H1 (cell line): ENCODE data around the gene VRK2.

ENCODE experiments used
- EZH2 ChIP-seq: fragments of 200-600 bp; sonication (generic); IDR thresholded peaks from 2 replicates; pipeline ENCODE4 v1.7.1; 2012; ENCODE audit warnings: low read depth, mild to moderate bottlenecking, moderate library complexity, low read length, inconsistent platforms; ENCODE audit not compliant: severe bottlenecking
- FOSL1 ChIP-seq: IDR thresholded peaks from 2 replicates; pipeline ENCODE4 v1.6.1; 2011; ENCODE audit warnings: mild to moderate bottlenecking, low read depth, low read length, moderate library complexity; ENCODE audit not compliant: insufficient read depth
- POLR2A ChIP-seq, 2 experiments: IDR thresholded peaks; 1 replicate in 1 of 2; 2 replicates in 1 of 2; pipeline ENCODE4 v1.6.1; 2011; ENCODE audit warnings: low read depth in 2 of 2, low read length in 2 of 2, mild to moderate bottlenecking in 2 of 2; ENCODE audit errors: control extremely low read depth in 1 of 2
- POLR2AphosphoS5 ChIP-seq: IDR thresholded peaks from 2 replicates; pipeline ENCODE4 v1.6.1; 2011; ENCODE audit warnings: low read depth, low read length
- POU5F1 ChIP-seq: IDR thresholded peaks from 2 replicates; pipeline ENCODE4 v1.6.1; 2011; ENCODE audit warnings: low read depth, mild to moderate bottlenecking, low read length, moderate library complexity
- RFX5 ChIP-seq: IDR thresholded peaks from 2 replicates; pipeline ENCODE4 v1.6.1; 2011; ENCODE audit warnings: low read depth, low read length, improper control_type of control experiment, borderline replicate concordance
- TF ChIP-seq, protein P1 (sequence below), 3 experiments: IDR thresholded peaks; 1 replicate in 2 of 3; 2 replicates in 1 of 3; pipeline versions ENCODE4 v1.5.1 to v1.6.1; 2011; ENCODE audit warnings: low read length in 3 of 3, mild to moderate bottlenecking in 3 of 3, inconsistent platforms in 2 of 3, low read depth in 1 of 3, moderate library complexity in 1 of 3; ENCODE audit not compliant: insufficient read depth in 1 of 3; ENCODE audit errors: control extremely low read depth in 1 of 3
- TF ChIP-seq, protein P2 (sequence below): IDR thresholded peaks from 2 replicates; pipeline ENCODE4 v1.6.1; 2012; ENCODE audit warnings: low read length, inconsistent platforms
- TF ChIP-seq, protein P3 (sequence below): IDR thresholded peaks from 2 replicates; pipeline ENCODE4 v1.6.1; 2011; ENCODE audit warnings: low read length, improper control_type of control experiment

DNA sequence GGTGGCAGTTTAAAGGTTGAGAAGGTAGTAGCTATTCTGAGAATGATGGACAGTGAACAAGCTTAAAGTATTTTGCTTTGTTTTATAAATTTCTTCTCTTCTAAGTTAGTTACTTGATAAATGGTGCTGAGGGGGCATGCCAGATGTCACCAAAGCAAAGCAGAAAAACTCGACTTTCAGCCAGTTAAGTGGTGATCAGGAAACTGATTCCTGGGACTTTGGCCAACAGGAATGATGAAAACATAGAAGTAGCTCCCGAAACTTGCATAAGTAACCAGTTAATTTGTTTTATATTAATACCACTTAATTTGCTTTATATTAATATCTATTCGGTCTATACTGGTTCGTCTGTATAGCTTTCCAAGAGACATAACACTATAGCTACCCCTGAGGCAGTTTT, 111.9 kb downstream of the VRK2 start:
- TF ChIP-seq, protein P1, sequence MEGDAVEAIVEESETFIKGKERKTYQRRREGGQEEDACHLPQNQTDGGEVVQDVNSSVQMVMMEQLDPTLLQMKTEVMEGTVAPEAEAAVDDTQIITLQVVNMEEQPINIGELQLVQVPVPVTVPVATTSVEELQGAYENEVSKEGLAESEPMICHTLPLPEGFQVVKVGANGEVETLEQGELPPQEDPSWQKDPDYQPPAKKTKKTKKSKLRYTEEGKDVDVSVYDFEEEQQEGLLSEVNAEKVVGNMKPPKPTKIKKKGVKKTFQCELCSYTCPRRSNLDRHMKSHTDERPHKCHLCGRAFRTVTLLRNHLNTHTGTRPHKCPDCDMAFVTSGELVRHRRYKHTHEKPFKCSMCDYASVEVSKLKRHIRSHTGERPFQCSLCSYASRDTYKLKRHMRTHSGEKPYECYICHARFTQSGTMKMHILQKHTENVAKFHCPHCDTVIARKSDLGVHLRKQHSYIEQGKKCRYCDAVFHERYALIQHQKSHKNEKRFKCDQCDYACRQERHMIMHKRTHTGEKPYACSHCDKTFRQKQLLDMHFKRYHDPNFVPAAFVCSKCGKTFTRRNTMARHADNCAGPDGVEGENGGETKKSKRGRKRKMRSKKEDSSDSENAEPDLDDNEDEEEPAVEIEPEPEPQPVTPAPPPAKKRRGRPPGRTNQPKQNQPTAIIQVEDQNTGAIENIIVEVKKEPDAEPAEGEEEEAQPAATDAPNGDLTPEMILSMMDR (IDR thresholded peaks at IDR 0.05; ENCODE audit: control extremely low read depth in 1 of 3, insufficient read depth in 1 of 3, low read depth in 1 of 3, low read length in 3 of 3): no peak
- no peak for TF ChIP-seq FOSL1
- TF ChIP-seq EZH2: no peak
- TF ChIP-seq, protein P2, sequence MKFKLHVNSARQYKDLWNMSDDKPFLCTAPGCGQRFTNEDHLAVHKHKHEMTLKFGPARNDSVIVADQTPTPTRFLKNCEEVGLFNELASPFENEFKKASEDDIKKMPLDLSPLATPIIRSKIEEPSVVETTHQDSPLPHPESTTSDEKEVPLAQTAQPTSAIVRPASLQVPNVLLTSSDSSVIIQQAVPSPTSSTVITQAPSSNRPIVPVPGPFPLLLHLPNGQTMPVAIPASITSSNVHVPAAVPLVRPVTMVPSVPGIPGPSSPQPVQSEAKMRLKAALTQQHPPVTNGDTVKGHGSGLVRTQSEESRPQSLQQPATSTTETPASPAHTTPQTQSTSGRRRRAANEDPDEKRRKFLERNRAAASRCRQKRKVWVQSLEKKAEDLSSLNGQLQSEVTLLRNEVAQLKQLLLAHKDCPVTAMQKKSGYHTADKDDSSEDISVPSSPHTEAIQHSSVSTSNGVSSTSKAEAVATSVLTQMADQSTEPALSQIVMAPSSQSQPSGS: no peak
- no peak for TF ChIP-seq POLR2A (IDR thresholded peaks at IDR 0.05; ENCODE audit: control extremely low read depth in 1 of 2, low read depth in 2 of 2, low read length in 2 of 2)
- no peak for TF ChIP-seq RFX5
- TF ChIP-seq, protein P3, sequence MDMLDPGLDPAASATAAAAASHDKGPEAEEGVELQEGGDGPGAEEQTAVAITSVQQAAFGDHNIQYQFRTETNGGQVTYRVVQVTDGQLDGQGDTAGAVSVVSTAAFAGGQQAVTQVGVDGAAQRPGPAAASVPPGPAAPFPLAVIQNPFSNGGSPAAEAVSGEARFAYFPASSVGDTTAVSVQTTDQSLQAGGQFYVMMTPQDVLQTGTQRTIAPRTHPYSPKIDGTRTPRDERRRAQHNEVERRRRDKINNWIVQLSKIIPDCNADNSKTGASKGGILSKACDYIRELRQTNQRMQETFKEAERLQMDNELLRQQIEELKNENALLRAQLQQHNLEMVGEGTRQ: no peak
- TF ChIP-seq POU5F1: no peak
- no peak for TF ChIP-seq POLR2AphosphoS5
